ENCODE data around the gene PRXL2A.
"Not testable (repeated sequence)": the region's sequence is repeated elsewhere in the genome, so short reads cannot be mapped to it uniquely, and the experiment has no call there.

Gene PRXL2A, protein sequence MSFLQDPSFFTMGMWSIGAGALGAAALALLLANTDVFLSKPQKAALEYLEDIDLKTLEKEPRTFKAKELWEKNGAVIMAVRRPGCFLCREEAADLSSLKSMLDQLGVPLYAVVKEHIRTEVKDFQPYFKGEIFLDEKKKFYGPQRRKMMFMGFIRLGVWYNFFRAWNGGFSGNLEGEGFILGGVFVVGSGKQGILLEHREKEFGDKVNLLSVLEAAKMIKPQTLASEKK

DNA sequence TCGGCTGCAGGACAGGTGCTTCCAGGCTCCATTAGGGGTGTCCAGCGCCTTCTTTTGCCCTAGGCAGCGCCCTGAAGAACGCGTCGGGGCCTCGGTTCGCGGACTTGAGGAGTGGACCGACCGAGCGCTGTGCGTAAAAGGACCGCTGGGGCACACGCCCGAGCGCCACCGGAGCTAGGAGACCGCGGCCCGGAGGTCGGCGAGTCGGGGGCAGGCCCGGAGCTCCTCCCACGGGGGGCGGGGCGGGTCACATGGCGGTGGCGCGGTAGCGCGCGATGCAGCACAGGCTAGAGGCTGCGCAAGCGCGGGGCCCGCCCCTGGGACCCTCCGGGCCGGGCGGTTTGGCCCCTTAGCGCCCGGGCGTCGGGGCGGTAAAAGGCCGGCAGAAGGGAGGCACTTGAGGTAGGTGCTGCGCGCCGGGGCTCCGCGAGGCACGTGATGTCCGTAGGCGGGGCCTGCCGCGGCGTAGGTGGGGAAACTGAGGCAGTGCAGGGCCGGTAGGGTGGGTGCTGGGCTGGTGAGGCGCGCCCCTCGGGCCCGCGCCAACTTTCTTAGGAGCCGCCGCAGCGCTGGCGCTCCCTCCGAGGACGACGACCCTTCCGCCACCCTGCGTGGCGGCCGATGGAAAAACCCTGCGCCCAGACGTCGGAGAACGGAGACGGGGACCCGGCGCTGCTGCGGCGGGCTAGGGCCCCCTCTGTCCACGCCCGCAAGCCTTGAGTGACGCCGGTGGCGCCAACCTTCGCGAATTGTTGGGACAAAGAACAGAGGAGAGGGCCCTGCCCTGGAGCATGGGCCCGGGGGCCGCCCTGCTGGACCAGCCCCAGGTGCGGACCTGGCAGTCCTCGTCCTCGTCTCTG, at the start of gene PRXL2A:
TSS of gene PRXL2A (plus strand) at position 310 of the 860 bp plus-strand sequence. CDS start 11,917 bp downstream, outside the sequence.
- no peak for FAIRE-seq

DNA sequence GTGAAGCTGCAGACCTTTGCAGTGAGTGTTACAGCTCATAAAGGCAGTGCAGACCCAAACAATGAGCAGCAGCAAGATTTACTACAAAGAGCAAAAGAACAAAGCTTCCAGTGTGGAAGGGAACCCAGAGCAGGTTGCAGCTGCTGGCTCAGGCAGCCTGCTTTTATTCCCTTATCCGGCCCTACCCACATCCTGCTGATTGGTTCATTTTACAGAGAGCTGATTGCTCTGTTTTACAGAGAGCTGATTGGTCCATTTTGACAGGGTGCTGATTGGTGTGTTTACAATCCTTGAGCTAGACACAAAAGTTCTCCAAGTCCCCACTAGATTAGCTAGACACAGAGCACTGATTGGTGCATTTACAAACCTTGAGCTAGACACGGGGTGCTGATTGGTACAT, 49.4 kb upstream of the PRXL2A start:
- not testable (repeated sequence) for FAIRE-seq

DNA sequence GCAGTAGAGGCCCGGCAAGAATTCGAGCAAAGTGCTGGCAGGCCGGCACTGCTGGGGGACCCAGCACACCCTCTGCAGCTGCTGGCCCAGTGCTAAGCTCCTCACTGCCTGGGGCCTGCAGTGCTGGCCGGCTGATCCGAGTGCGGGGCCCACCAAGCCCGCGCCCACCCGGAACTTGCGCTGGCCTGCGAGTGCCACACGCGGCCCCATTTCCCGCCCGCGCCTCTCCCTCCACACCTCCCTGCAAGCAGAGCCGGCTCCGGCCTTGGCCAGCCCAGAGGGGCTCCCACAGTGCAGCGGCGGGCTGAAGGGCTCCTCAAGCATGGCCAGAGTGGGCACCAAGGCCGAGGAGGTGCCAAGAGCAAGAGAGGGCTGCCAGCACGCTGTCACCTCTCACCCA, 48.7 kb upstream of the PRXL2A start:
- no peak for FAIRE-seq

DNA sequence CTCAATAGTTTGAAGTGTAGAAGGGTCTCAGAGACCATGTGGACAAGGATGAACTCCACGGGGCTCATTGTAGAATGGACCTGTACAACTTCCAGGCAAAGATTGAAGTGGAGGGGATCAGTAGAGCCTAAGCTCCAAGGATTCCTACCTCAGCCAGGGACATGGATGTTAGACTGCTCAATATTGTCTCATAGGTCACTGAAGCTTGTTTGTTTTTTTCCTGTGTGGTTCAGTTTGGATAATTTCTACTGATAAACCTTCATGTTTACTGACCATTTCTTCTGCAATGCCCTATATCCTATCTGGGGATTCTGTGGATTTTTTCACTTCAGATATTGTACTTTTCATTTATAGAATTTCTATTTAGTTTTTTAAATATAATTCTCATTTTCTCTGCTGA, 42.8 kb upstream of the PRXL2A start:
- FAIRE-seq, result no peak

DNA sequence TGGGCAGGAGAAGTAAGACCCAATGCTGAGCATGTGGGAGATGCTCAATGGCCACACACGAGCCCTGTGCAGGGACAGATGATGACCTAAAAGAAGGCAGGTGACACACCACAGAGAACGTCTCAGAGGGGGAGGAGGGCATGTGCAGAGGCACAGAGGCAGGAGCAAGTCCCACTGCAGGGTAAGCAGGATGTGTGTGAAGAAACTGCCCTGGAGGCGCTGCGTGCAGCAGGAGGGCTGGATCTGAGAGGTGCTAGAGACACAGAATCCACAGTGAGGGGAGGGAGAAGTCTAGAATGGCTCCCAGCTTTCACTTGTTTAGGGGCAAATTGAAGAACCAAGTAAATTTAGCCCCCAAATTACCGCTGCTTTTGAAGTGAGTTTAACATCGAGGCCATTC, 36.9 kb upstream of the PRXL2A start:
- no peak for FAIRE-seq

DNA sequence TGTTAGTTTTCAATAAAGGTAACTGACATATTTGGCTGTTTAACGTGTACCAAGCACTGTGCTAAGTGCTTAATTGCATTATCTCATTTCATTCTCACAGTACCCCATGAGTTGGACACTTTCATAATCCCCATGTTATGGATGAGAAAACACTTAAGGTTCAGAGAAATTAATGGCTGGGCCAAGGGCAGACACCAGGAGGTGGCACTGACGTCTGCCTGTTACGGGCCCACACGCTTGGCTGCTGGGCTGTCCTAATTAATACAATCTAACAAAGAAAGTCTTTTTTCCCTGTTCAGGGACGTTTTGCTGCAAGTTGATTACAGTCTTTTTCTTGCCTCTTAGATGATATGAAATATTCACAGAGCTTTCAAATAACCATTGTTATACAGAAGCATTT, 35.7 kb upstream of the PRXL2A start:
- no peak for FAIRE-seq

DNA sequence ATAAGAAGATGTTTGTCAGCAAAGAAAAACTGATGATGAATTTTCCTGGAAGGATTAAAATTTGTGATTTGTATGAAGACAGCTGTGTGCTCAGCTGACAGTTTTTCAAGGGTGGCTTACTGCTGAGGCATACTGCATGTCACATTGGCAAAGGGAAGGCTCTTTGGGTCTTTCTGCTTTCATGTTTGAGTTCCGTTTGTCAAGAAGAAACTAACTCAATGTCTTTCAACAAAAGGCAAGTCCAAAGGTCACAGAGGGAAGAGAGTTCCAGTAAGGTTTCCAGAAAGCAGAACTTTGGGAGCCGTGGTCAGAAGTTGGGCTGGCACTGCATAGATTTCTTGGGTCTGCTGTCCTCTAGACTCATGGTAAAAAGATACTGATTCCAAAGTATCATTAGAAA, 34.8 kb upstream of the PRXL2A start:
- no peak for FAIRE-seq

DNA sequence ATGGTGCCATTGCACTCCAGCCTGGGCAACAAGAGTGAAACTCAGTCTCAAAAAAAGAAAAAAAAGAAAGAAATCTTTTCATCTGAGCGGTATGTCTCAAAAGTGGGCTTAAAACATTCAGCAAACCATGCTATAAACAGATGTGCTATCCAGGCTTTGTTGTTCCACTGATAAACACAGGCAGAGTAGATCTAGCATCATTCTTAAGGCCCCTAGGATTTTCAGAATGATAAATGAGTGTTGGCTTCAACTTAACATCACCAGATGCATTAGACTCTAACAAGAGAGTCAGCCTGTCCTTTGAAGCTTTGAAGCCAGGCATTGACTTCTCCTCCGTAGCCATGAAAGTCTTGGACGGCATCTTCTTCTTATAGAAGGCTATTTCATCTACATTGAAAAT, 28.6 kb upstream of the PRXL2A start:
- FAIRE-seq, result no peak

DNA sequence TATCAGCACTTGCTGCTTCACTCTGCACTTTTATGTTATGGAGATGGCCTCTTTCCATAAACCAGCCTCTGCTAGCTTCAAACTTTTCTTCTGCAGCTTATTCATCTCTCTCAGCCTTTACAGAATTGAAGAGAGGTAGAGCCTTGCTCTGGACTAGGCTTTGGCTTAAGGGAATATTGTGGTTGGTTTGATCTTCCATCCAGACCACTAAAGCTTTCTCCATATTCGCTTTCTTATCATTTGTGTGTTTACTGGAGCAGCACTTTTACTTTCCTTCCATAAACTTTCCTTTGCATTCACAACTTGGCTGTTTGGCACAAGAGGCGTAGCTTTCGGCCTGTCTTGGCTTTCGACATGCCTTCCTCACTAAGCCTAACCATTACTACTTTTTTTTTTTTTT, 28.2 kb upstream of the PRXL2A start:
- FAIRE-seq, result no peak

DNA sequence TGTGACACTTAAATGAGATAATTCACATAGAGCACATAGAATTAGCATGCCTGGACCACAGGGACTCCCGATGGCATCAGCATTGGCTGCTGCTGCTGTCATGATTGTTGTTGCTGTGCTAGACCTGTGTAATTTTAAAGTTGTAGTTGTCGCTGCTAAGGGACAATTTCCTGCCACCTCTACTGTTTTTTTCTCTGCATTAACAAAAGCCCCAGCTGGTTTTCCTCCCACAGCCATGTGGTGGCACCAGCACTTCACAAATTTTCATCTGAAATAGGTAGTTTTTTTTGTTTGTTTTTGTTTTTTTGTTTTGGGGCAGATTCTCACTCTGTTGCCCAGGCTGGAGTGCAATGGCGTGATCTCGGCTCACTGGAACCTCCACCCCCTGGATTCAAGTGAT, 25.4 kb upstream of the PRXL2A start:
- FAIRE-seq, result peak; percentile 86

DNA sequence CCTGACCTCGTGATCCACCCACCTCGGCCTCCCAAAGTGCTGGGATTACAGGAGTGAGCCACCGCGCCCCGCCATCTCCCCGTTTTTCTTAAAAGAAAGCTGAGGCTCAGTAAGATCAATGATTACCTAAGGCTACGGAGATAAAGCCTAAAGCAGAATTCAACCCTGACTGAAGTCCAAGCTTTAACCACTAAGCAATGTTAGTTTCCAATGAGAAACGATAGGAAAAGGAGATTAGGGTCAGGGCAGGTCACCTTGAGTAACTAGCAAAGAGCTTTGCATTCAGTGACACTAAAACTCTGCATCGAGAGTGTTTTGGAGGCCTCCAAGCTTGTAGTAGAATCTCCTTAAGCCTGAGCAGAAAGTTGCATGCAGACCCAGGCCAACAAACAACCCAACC, 17.6 kb upstream of the PRXL2A start:
- FAIRE-seq, result no peak

DNA sequence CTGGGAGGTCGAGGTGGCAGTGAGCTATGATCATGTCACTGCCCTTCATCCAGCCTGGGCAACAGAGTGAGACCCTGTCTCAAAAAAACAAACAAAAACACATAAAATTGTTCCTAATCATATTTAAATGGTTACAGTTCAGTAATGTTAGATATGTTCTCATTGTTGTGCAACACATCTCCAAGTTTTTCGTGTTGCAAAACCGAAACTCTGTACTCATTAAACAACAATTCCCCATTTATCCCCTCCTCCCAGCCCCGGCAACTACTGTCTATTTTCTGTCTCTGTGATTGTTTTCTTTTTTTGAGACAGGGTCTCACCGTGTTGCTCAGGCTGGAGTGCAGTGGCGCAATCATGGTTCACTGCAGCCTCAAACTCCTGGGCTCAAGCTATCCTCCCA, 16.1 kb upstream of the PRXL2A start:
- no peak for FAIRE-seq

DNA sequence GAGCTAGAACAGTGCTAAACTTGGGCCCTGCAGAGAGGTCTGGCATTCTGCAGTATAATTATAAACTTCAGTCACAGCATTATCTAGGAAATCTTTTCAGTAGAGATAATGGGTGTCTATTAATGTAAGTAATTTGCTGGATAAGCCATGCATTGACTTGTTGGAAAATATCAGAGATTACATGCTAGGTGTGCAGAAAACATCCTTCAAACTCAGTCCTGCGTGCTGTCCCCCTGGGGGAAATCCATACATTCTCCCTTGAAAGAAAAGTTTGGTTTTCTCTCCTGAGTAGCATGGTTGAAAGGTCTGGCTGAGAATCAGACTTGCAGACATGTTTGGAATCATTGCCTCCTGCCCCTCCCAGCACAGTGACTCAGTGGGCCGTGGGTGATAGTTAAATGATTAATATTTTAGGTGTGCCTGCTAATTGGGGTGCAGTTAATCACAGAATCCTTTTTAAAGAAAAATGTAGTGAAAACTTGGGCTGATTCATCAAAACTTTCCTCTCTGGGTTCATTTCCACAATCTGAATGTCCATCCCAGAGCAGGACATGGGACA, 13.9 kb upstream of the PRXL2A start:
- FAIRE-seq, result no peak

DNA sequence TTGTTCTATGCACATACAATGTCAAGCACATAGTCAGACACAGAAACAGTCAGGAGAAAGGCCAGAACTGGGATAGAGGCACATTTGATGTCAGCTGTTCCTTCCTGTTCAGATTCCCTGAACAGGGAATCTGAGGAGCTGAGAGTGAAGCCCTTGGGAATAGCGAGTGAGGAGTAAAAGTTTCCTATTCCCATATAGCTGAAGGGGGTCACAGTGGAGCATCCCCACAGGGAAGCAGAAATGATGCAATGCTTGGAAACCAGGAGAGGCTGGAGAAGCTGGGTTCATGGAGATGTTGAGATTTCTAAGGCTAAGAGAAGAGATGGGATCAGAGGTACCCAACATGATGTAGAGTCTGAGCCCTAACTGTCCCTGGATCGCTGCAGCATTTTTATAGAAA, 11.3 kb upstream of the PRXL2A start:
- FAIRE-seq, result no peak

DNA sequence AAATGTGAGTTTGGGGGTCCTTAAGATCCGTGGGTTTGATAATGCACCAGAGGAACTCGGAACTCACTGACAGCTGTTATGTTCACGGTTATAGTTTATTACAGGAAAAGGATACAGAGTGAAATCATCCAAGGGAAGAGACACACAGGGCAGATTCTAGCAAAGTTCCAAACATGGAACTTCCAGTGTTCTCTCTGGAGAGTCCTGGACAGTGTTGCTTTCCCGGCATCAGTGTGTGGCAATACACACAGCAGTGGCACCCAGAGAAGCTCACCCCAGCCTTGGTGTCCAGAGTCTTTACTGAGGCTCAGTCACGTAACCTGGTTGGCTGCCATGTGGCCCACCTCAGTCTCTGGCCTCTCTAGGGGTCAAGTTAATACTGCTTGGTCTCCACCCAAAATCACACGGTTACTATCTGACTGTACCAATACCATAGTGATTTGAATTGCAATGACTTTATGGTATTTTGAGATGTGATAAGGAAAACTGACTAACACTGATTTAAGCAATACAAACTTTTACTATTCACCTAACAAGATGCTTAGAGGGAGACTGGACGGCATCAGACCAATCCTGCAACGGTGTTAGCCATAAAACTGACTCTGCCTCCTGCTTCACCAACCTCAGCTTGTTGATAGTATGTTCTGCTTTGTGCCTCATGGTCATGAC, 8.1 kb upstream of the PRXL2A start:
- FAIRE-seq, result no peak

DNA sequence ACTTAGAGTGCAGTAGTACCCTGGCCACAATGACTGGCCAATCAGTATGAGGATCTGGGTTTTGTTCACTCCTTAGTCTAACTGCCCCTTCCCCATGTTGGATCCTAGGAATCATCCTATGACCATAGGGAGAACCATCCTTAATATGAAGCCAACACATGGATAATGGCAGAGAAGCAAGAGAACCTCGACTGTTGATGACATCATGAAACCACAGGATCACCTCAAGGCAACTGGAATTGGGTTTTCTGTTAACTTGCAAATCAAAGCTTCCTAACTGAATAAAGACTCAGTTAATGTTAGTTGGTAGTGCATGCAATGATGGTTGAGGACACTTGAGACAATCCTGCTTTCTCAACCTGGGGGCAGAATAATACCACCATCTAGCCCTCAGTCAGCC, 3.3 kb upstream of the PRXL2A start:
- no peak for FAIRE-seq

DNA sequence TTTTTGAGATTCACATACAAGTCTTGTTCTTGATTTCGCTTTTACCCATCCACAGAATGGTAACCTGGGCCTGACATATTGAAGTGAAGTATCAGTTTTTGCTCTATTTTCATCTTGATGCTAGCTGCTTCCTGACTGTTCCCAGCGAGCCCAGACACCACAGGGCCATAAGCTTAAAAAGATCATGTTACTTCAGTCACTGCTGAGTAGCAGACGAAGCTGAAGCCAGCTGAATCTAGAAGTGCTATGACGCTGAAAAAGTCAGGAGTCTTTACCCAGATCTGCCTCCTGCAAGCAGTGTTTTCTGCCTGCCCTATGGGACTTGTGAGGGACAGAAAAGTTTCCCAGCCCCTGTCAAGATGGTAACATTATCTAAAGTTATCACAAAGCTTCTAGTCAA, 2.7 kb upstream of the PRXL2A start:
- no peak for FAIRE-seq

DNA sequence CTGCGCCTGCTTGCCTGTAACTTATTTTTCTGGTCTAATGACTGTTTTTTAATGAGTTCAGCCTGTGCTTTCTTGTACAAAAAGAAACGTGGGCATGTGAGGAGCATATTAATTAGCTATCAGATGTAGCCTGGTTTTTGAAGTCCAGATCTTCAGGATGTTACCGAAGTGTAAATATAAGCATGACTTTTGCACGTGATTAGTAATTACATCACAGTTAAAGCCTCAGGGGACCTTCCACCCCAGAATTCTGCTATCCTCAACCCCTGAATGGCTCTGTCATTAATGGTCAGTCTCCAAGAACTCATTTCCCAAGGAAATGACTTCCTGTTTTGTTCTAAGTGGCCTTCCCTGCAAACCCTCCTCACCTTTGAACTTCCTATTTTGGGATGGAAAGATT, 2.1 kb upstream of the PRXL2A start:
- no peak for FAIRE-seq

DNA sequence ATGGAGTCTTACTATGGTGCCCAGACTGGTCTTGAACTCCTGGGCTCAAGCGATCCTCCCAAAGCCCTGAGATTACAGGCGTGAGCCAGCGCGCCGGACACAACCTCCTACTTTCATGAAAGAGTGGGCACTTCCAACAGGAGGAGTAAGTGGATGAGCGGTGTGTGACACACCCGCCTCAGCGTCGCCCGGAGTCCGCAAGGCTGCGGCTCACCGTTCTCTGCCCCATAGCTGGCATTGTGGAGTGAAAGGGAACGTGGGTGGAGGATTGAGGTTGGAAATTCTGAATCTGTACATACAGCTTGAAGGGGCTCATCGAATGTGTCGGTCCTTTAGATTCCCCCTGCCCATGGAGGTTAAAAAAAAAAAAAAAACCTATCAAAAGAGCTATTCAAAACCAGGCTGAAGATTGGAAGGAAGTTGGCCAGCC, 524 bp upstream of the PRXL2A start:
- no peak for FAIRE-seq

DNA sequence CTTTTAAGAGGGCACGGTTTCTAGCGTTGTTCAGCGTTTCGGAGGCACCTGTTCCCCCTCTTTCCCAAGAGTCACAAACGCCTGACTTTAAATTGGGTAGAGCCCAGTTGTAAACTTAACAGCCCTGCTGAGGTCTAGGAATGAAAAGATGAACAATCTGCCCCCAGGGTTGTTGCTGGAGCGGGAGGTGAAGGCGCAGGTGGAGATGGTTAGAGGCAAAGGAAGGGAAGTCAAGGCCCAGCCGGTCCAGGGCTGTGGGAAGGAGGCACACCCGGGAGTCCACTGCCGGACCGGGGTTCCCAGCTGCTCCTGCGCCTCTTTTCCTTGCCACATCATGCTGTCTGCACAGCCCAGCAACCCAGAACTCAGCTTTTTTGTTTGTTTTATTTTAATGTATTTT, 770 bp downstream of the PRXL2A start:
- no peak for FAIRE-seq

DNA sequence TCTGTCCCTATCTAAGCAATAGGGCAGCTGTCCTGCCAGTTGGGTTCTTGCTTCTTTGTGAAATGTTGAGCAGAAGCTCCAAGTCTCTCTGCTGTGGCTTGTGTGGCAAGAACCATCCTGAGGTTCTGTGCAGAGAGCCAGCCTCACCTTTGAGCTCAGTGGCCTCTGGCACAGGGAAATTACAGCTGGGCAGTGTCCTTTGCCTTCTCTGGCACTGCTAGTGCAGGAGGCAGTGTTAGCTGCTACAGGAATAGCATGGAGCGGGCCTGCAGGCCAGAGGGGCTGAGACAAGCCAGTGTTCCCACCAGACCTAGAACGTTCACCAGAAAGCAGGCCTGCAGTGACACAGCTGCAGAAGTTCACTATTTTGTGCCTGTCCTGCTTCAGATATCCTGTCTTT, 1.8 kb downstream of the PRXL2A start:
- no peak for FAIRE-seq

DNA sequence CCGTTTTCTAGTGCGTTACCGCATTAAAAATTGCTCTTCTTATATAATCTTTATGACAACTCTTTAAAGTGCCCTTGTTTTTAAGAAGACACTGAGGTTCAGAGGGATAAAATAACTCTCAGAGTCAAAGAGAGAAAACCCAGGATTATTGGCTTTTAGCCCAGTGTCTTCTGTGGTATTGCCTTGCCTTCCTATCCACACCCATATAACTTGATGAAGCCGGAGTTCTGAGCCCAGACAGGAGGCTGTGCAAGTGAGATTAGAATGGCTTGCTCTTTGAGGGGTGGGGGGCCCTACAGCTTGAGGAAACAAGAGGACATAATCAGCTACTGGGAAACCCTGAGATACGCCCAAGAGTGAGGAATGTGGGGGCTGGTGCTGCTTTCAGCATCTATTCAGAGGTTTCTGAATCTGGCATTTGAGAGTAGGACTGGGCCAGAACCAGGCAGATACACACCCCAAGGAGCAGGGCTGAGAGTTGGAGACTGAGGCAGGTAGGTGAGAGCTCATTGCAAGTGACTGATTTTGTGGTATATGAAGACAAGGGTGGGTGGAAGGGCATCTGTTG, 2.3 kb downstream of the PRXL2A start:
- FAIRE-seq, result no peak

DNA sequence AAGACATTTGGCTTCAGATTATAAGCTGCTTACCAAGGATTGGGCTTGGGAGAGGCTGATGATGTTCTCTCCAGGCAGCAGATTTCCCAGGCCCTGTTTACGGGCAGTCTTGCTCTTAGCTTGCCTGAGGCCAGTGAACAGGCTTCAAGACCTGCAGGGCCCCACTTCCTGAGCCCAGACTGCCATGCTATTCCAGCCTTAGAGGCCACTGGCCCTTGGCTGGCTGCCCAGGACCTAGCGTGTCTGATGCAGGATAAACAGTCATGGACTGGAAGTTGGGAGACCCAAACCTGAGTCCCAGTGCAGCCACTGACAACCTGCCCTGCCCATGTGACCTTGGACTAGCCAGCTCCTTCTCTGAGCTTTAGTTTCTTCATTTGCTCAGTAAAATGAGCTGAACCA, 2.9 kb downstream of the PRXL2A start:
- no peak for FAIRE-seq

Measured in islet of Langerhans (tissue), 1 donor.